NCI-H187 (cell line): Measurements from ENCODE around the gene PEX26.
"Not testable (repeated sequence)": the region's sequence is repeated elsewhere in the genome, so short reads cannot be mapped to it uniquely, and the experiment has no call there.

Experiments used
- DNase-seq, 2 experiments: peaks; one replicate each; lab custom pipeline; 2025; lab: John Stamatoyannopoulos, UW

Gene PEX26

DNA sequence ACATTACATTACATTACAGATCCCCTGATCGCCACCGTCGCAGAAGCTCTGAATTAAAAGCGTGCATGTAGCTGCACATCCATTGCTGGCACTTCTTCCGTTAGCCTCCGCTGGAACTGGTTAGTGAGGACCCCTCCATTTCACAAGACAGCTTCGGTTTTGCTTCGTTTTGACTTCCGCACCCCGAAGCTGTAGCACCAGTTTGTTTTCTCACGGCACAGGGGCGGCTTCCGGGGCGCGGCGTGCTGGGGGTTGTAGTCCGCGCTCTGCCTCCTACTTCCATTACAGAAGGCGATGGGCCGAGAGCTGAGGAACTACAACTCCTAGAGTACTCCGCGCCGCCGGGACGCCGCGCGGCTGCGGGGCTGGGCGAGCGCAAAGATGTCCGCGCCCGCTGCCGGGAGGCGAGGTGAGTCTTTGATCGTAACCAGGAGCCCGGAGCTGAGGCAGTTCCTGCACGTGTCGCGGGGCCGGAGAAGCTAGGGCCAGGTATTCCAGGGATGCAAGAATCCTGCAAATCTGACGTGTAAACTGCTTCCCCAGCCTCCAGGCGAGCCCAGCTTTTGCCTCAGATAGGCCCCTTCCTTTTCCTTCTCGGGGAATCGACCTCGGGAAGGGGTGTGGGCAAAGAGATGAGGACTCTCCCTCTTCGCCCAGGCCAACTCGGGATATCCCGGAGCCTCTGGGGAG is at the start of gene PEX26:
Gene PEX26 (plus strand): TSS at position 352 of the 690 bp plus-strand sequence. CDS start 387 bp downstream, outside the sequence.
- DNase-seq: peak; percentile 39 to 78

GRCh38 chr22:18028817-18029527 is 48.8 kb upstream of the PEX26 start:
- no peak for DNase-seq

DNA sequence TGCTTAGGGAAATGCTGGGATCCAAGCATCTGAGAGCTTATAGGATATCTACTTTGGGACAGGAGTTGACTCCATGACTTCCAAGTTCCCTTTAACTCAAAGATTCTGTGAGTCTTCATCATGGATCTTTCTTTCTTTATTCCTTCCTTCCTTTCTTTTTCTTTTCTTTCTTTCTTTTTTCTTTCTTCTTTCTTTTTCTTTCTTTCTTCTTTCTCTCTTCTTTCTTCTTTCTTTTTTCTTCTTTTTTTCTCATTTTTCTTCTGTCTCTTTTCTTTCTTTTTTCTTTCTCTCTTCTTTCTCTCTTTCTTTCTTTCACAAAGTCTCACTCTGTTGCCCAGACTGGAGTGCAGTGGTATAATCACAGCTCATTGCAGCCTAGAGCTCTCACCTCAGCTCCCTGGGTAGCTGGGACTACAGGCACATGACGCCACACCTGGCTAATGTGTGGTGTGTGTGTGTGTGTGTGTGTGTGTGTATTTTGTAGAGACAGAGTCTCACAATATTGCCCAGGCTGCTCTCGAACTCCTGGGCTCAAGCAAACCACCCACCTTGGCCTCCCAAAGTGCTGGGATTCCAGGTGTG is 48.0 kb upstream of the PEX26 start:
- no peak for DNase-seq

GRCh38 chr22:18031695-18032454 is 45.9 kb upstream of the PEX26 start:
- DNase-seq: no peak

DNA sequence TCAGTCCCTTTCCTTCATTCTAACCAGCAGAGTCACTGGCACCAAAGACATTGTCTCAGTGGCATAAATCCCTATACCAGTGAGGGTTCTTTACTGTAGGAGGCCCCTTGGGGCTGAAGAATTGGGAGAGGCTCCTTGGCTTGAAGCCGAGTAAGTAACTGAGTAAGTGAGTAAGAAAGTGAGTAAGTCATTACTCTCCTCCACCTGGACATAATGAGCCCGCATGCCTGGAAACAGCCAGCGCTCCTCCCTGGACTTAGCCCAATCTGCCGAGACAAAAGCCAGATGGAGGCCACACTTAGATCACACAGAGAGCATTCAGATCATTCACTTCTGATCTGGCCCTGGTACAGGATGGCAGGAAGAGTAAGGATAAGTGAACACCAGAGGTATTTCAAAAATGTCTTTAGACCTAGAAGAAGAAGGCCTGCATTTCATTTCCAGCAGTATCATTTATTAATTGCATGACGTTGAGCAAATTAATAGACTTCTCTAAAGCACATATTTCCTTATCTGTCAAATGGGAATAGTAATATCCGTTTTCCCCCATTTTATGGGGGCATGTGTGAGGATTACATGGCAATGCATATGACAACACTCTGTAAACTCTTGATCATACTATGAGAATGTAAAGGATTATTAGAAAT is 45.2 kb upstream of the PEX26 start:
- no peak for DNase-seq

DNA sequence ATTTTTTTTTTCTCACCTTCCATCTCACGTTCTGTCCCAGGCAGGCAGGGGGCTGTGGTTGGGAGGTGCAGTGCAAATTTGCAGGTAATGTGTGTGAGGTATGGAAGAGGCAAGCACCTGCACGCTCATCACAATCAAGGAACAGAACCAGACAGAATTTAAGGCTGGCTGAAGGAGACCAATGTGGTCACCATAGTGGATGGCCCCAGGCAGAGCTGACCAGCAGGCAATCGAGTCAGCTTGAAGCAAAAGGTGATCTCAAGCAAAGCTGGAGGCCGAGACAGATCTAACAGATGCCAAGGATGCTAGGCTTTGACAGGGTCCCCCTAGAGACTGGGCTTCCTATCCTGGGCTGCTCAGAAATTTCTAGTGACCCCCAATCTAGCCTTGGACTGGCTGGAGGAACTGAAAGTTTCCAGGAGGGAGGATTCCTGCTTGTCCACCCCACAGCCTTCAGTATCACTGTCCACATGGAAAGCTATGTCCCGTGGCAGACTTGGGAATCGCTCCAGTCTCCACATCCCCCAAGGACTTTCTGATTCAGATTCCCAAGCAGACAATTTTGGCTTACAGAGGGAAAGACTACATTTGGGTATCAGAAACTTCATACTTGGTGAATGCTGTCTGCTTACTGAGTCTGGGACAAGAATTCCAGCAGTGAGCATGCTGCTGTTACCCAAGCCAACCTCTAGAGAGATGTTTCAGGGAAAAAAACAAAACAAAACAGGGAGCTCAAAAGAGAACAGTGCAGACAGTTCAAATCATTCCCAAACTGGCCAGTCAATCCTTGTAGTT is 44.4 kb upstream of the PEX26 start:
- DNase-seq: no peak

DNA sequence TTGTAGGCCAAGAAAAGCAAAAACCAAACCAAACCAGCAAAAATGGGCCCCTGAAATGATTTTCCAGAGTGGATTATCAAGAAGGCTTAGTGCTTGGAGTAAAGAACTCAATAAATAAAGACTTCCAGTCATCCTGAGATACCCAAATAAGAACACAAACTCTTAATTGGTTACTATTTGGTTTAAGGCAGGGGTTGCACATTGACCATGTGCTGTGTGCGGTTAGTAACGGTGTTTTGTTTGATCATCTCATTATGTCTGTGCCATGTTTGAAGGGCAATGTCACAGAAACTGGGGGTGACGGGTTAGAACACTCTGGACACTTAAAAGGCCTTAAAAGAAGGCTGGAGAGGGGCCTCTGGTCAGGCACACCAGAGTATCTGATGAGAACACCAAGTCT is 43.7 kb upstream of the PEX26 start:
- DNase-seq: no peak

GRCh38 chr22:18035751-18036150 is 42.0 kb upstream of the PEX26 start:
- DNase-seq: no peak

GRCh38 chr22:18040898-18041297 is 36.9 kb upstream of the PEX26 start:
- not testable (repeated sequence) for DNase-seq

DNA sequence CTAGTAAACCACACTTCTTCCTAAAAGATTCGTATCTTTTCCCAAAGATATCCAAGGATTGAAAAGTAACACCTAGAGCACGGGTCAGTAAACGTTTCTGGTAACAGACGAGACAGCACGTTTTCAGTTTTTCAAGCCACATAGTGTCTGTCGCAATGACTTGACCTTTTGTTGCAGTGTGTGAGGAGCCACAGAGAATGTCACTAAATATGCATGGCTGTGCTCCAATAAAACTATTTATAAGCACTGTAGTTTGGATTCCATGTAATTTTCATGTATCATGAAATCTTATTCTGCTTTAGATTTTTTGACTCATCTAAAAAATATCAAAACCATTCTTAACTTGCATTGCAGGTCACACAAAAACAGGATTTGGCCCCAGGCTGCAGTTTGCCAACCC is 35.1 kb upstream of the PEX26 start:
- DNase-seq: no peak

GRCh38 chr22:18044548-18045271 is 33.1 kb upstream of the PEX26 start:
- no peak for DNase-seq

- no peak for DNase-seq
Observed at GRCh38 chr22:18045794-18046193, 32.0 kb upstream of the PEX26 start.

GRCh38 chr22:18048041-18048440 is 29.7 kb upstream of the PEX26 start:
- DNase-seq: no peak

GRCh38 chr22:18048441-18048898 is 29.3 kb upstream of the PEX26 start:
- DNase-seq: no peak

DNA sequence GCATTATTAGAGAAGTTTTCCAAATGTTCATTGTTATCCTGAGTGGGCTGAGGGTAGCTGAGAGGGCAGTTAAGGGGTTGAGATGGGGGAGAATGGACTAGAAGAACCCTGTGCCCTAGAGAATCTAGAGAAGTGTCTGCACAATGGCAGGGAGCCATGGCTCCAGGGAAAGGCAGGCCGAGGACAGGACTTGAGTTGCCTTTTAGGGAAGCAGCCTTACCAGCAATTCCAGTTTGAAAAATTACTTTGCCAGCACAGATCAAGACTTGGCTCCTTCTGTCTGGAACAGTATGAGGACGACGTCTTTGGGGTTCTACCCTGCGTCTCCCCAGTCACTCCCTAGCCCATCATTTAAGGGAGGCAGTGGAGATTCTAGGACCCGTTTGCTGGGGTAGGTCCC is 27.7 kb upstream of the PEX26 start:
- no peak for DNase-seq

- not testable (repeated sequence) for DNase-seq
Observed at GRCh38 chr22:18051113-18051512, 26.7 kb upstream of the PEX26 start.

DNA sequence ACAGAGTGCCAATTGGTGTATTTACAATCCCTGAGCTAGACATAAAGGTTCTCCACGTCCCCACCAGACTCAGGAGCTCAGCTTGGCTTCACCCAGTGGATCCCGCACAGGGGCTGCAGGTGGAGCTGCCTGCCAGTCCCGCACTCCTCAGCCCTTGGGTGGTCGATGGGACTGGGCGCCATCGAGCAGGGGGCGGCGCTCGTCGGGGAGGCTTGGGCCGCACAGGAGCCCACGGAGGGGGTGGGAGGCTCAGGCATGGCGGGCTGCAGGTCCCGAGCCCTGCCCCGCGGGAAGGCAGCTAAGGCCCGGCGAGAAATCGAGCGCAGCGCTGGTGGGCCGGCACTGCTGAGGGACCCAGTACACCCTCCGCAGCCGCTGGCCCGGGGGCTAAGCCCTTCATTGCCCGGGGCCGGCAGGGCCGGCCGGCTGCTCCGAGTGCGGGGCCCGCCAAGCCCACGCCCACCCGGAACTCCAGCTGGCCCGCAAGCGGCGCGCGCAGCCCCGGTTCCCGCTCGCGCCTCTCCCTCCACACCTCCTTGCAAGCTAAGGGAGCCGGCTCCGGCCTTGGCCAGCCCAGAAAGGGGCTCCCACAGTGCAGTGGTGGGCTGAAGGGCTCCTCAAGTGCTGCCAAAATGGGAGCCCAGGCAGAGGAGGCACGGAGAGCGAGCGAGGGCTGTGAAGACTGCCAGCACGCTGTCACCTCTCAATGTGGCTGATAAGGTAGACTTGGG is 24.4 kb upstream of the PEX26 start:
- DNase-seq: not testable (repeated sequence)

- no peak for DNase-seq
Observed at GRCh38 chr22:18055619-18056160, 22.1 kb upstream of the PEX26 start.

- no peak for DNase-seq
Observed at GRCh38 chr22:18056161-18056666, 21.6 kb upstream of the PEX26 start.
